ENCODE results near the gene IQCM.
"Not testable (repeated sequence)": the region's sequence is repeated elsewhere in the genome, so short reads cannot be mapped to it uniquely, and the experiment has no call there.

Gene IQCM

GRCh38 chr4:149584722-149585121 lies 230.9 kb downstream of the IQCM start:
- DNase-seq (ENCODE audit: low read depth in 3 of 3), result no peak

- DNase-seq (ENCODE audit: low read depth in 3 of 3), result no peak
Measured at GRCh38 chr4:149574971-149575370, 240.7 kb downstream of the IQCM start.

- DNase-seq (ENCODE audit: low read depth in 3 of 3), result no peak
Measured at GRCh38 chr4:149572716-149573115, 242.9 kb downstream of the IQCM start.

GRCh38 chr4:149555799-149556198 lies 259.8 kb downstream of the IQCM start:
- no peak for DNase-seq (ENCODE audit: low read depth in 3 of 3)

- DNase-seq (ENCODE audit: low read depth in 3 of 3), result no peak
Measured at GRCh38 chr4:149555146-149555545, 260.5 kb downstream of the IQCM start.

- no peak for DNase-seq (ENCODE audit: low read depth in 3 of 3)
Measured at GRCh38 chr4:149553959-149554520, 261.6 kb downstream of the IQCM start.

GRCh38 chr4:149552601-149553000 lies 263.0 kb downstream of the IQCM start:
- no peak for DNase-seq (ENCODE audit: low read depth in 3 of 3)

GRCh38 chr4:149549911-149550310 lies 265.7 kb downstream of the IQCM start:
- DNase-seq (ENCODE audit: low read depth in 3 of 3), result no peak

GRCh38 chr4:149534779-149535178 lies 280.9 kb downstream of the IQCM start:
- DNase-seq (ENCODE audit: low read depth in 3 of 3), result no peak

GRCh38 chr4:149531861-149532260 lies 283.8 kb downstream of the IQCM start:
- no peak for DNase-seq (ENCODE audit: low read depth in 3 of 3)

GRCh38 chr4:149523039-149523438 lies 292.6 kb downstream of the IQCM start:
- no peak for DNase-seq (ENCODE audit: low read depth in 3 of 3)

- DNase-seq (ENCODE audit: low read depth in 3 of 3), result no peak
Measured at GRCh38 chr4:149521611-149522425, 293.8 kb downstream of the IQCM start.

GRCh38 chr4:149518471-149518870 lies 297.2 kb downstream of the IQCM start:
- DNase-seq (ENCODE audit: low read depth in 3 of 3), result no peak

GRCh38 chr4:149513081-149513480 lies 302.6 kb downstream of the IQCM start:
- no peak for DNase-seq (ENCODE audit: low read depth in 3 of 3)

GRCh38 chr4:149512501-149512900 lies 303.1 kb downstream of the IQCM start:
- no peak for DNase-seq (ENCODE audit: low read depth in 3 of 3)

GRCh38 chr4:149511558-149512298 lies 303.9 kb downstream of the IQCM start:
- DNase-seq (ENCODE audit: low read depth in 3 of 3), result no peak

GRCh38 chr4:149507309-149507708 lies 308.3 kb downstream of the IQCM start:
- DNase-seq (ENCODE audit: low read depth in 3 of 3), result not testable (repeated sequence)

- no peak for DNase-seq (ENCODE audit: low read depth in 3 of 3)
Measured at GRCh38 chr4:149500806-149501205, 314.8 kb downstream of the IQCM start.

GRCh38 chr4:149499726-149500125 lies 315.9 kb downstream of the IQCM start:
- DNase-seq (ENCODE audit: low read depth in 3 of 3), result no peak

GRCh38 chr4:149498246-149498645 lies 317.4 kb downstream of the IQCM start:
- no peak for DNase-seq (ENCODE audit: low read depth in 3 of 3)

GRCh38 chr4:149493492-149493891 lies 322.2 kb downstream of the IQCM start:
- DNase-seq (ENCODE audit: low read depth in 3 of 3), result no peak

GRCh38 chr4:149489321-149489720 lies 326.3 kb downstream of the IQCM start:
- DNase-seq (ENCODE audit: low read depth in 3 of 3), result no peak

- no peak for DNase-seq (ENCODE audit: low read depth in 3 of 3)
Measured at GRCh38 chr4:149486861-149487260, 328.8 kb downstream of the IQCM start.
